ENCODE measurements around the gene FAM200C.

DNA sequence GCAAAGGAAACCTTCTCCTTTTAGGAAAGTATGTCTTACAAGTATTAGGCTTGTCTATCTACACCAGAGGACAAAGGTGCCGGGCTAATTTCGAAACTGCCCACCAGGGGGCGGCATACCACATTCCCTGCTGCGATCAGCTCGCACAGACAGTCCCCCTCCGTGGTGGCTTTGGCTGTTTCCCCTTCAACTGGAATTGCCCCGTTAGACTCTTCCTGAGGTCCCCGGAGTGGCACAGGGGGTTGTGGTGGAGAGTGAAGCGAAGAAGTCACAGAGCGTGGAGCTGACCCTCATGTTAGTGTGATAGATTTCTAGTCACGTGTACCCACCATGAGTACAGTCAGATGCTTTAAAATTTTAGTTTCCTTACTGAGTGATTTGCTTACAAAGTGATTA is 39.3 kb upstream of the FAM200C start:
- TF ChIP-seq, protein P1, sequence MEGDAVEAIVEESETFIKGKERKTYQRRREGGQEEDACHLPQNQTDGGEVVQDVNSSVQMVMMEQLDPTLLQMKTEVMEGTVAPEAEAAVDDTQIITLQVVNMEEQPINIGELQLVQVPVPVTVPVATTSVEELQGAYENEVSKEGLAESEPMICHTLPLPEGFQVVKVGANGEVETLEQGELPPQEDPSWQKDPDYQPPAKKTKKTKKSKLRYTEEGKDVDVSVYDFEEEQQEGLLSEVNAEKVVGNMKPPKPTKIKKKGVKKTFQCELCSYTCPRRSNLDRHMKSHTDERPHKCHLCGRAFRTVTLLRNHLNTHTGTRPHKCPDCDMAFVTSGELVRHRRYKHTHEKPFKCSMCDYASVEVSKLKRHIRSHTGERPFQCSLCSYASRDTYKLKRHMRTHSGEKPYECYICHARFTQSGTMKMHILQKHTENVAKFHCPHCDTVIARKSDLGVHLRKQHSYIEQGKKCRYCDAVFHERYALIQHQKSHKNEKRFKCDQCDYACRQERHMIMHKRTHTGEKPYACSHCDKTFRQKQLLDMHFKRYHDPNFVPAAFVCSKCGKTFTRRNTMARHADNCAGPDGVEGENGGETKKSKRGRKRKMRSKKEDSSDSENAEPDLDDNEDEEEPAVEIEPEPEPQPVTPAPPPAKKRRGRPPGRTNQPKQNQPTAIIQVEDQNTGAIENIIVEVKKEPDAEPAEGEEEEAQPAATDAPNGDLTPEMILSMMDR (IDR thresholded peaks at IDR 0.05): peak; percentile 95
- TF ChIP-seq, protein P2, sequence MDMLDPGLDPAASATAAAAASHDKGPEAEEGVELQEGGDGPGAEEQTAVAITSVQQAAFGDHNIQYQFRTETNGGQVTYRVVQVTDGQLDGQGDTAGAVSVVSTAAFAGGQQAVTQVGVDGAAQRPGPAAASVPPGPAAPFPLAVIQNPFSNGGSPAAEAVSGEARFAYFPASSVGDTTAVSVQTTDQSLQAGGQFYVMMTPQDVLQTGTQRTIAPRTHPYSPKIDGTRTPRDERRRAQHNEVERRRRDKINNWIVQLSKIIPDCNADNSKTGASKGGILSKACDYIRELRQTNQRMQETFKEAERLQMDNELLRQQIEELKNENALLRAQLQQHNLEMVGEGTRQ (CRISPR knock-in tag; IDR thresholded peaks at IDR 0.05): no peak
- TF ChIP-seq ZNF138 (CRISPR knock-in tag; conservative IDR thresholded peaks at IDR 0.05) (no peak), FOXP4 (CRISPR knock-in tag; IDR thresholded peaks at IDR 0.05) (no peak), ESRRA (CRISPR knock-in tag; IDR thresholded peaks at IDR 0.05; ENCODE audit: borderline replicate concordance) (no peak), CBFB (CRISPR knock-in tag; IDR thresholded peaks at IDR 0.05; ENCODE audit: low read depth) (no peak), ZNF512 (CRISPR knock-in tag; IDR thresholded peaks at IDR 0.05; ENCODE audit: borderline replicate concordance) (no peak), KAT7 (CRISPR knock-in tag; IDR thresholded peaks at IDR 0.05; ENCODE audit: borderline replicate concordance) (no peak), ZNF121 (CRISPR knock-in tag; IDR thresholded peaks at IDR 0.05) (no peak)
- TF ChIP-seq, protein P3, sequence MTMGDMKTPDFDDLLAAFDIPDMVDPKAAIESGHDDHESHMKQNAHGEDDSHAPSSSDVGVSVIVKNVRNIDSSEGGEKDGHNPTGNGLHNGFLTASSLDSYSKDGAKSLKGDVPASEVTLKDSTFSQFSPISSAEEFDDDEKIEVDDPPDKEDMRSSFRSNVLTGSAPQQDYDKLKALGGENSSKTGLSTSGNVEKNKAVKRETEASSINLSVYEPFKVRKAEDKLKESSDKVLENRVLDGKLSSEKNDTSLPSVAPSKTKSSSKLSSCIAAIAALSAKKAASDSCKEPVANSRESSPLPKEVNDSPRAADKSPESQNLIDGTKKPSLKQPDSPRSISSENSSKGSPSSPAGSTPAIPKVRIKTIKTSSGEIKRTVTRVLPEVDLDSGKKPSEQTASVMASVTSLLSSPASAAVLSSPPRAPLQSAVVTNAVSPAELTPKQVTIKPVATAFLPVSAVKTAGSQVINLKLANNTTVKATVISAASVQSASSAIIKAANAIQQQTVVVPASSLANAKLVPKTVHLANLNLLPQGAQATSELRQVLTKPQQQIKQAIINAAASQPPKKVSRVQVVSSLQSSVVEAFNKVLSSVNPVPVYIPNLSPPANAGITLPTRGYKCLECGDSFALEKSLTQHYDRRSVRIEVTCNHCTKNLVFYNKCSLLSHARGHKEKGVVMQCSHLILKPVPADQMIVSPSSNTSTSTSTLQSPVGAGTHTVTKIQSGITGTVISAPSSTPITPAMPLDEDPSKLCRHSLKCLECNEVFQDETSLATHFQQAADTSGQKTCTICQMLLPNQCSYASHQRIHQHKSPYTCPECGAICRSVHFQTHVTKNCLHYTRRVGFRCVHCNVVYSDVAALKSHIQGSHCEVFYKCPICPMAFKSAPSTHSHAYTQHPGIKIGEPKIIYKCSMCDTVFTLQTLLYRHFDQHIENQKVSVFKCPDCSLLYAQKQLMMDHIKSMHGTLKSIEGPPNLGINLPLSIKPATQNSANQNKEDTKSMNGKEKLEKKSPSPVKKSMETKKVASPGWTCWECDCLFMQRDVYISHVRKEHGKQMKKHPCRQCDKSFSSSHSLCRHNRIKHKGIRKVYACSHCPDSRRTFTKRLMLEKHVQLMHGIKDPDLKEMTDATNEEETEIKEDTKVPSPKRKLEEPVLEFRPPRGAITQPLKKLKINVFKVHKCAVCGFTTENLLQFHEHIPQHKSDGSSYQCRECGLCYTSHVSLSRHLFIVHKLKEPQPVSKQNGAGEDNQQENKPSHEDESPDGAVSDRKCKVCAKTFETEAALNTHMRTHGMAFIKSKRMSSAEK (CRISPR knock-in tag; IDR thresholded peaks at IDR 0.05; ENCODE audit: borderline replicate concordance): no peak
- TF ChIP-seq, protein P4, sequence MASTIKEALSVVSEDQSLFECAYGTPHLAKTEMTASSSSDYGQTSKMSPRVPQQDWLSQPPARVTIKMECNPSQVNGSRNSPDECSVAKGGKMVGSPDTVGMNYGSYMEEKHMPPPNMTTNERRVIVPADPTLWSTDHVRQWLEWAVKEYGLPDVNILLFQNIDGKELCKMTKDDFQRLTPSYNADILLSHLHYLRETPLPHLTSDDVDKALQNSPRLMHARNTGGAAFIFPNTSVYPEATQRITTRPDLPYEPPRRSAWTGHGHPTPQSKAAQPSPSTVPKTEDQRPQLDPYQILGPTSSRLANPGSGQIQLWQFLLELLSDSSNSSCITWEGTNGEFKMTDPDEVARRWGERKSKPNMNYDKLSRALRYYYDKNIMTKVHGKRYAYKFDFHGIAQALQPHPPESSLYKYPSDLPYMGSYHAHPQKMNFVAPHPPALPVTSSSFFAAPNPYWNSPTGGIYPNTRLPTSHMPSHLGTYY (CRISPR knock-in tag; IDR thresholded peaks at IDR 0.05): no peak
